Stomach (tissue), 9 donors: Measurements from ENCODE around the gene BCAP31. TPM values are rescaled to one million over a fixed set of nuclear protein-coding genes. Genes with fewer than 3 reads are reported as not detected.
A peak's percentile ranks its signal among the peaks of the same experiment; 100 is the strongest.
"Not testable (repeated sequence)": the region's sequence is repeated elsewhere in the genome, so short reads cannot be mapped to it uniquely, and the experiment has no call there.

Experiments
- DNase-seq, 2 donors: peaks; one replicate each; pipeline versions ENCODE4 v3.0.0 to v3.0.0-alpha.2; 2013 to 2019
- H3K27ac ChIP-seq, 5 donors: fragments of 200-600 bp in 4 of 5; sonication (generic) in 4 of 5; one replicate each; pipeline ENCODE4 v1.5.1; 2013 to 2019; ENCODE audit warnings: mild to moderate bottlenecking in 1 of 5, moderate library complexity in 1 of 5
- H3K27me3 ChIP-seq, 3 donors: fragments of 200-600 bp; sonication (generic); one replicate each; pipeline ENCODE4 v1.5.1; 2017 to 2019; ENCODE audit warnings: mixed run types in 1 of 3
- H3K36me3 ChIP-seq, 4 donors: fragments of 200-600 bp; sonication (generic); 1 replicate in 3 of 4; 2 replicates in 1 of 4; pipeline ENCODE4 v1.5.1; 2016 to 2019
- H3K4me1 ChIP-seq, 4 donors: fragments of 200-600 bp; sonication (generic); one replicate each; pipeline ENCODE4 v1.5.1; 2016 to 2019
- H3K4me3 ChIP-seq, 4 donors: fragments of 200-600 bp; sonication (generic) in 3 of 4; one replicate each; pipeline ENCODE4 v1.5.1; 2016 to 2019; ENCODE audit warnings: mild to moderate bottlenecking in 1 of 4
- H3K9me3 ChIP-seq, 4 donors: fragments of 200-600 bp; sonication (generic); one replicate each; pipeline ENCODE4 v1.5.1; 2016 to 2019
- EP300 ChIP-seq: sonication (generic); formaldehyde crosslinking; IDR thresholded peaks from one replicate; pipeline ENCODE4 v1.6.1; 2017; ENCODE audit warnings: antibody characterized with exemption
- POLR2A ChIP-seq, 4 donors: fragments of 450-650 bp; IDR thresholded peaks; one replicate each; pipeline ENCODE4 v1.6.1; 2016; ENCODE audit warnings: antibody characterized with exemption in 4 of 4, control low read depth in 2 of 4, mild to moderate bottlenecking in 1 of 4, moderate library complexity in 1 of 4
- POLR2AphosphoS5 ChIP-seq, 3 donors: sonication (generic); formaldehyde crosslinking; IDR thresholded peaks; one replicate each; pipeline ENCODE4 v1.6.1; 2016; ENCODE audit warnings: antibody characterized with exemption in 3 of 3
- WGBS, 5 donors: extraction: QIAGEN DNeasy Blood & Tissue Kit in 3 of 5; methylation state at CpG; one replicate each; pipeline versions ENCODE4 v1.1.5 to v1.1.7; 2013 to 2018; 5-methylcytosine and 5-hydroxymethylcytosine counted together
- intact Hi-C: fragments of 100-400 bp; cut with DNase I; formaldehyde crosslinking; loops from one replicate; pipeline ENCODE4 v1.15.1; 2023; ENCODE audit warnings: low total_unique reads
- polyA plus RNA-seq, 3 donors: library from polyadenylated mRNA; stranded (reverse); fragments of 200-250 nt; gene quantifications; one replicate each; pipeline ENCODE4 v1.2.3, GENCODE V29; 2013
- total RNA-seq, 5 donors: library from RNA; depleted of rRNA; stranded (reverse); fragments of >200 nt; gene quantifications; one replicate each; pipeline versions ENCODE4 v1.1.0 to v1.2.3, GENCODE V29; 2014 to 2016
- TF ChIP-seq, protein P1 (sequence below), 7 experiments: fragments of 450-650 bp in 4 of 7; fragments of 200-600 bp in 3 of 7; sonication (generic) in 3 of 7; IDR thresholded peaks; one replicate each; pipeline ENCODE4 v1.5.1; 2016 to 2019; ENCODE audit warnings: antibody characterized with exemption in 7 of 7, control low read depth in 2 of 7, mild to moderate bottlenecking in 1 of 7
- donor health status: healthy with polysubstance abuse.
- donor health status: Bipolar disorder and iron deficiency.
- donor health status: healthy.

Gene BCAP31
- total and polyA plus RNA-seq, 8 donors = 0.58 to 156 (median 82.0) TPM

DNA sequence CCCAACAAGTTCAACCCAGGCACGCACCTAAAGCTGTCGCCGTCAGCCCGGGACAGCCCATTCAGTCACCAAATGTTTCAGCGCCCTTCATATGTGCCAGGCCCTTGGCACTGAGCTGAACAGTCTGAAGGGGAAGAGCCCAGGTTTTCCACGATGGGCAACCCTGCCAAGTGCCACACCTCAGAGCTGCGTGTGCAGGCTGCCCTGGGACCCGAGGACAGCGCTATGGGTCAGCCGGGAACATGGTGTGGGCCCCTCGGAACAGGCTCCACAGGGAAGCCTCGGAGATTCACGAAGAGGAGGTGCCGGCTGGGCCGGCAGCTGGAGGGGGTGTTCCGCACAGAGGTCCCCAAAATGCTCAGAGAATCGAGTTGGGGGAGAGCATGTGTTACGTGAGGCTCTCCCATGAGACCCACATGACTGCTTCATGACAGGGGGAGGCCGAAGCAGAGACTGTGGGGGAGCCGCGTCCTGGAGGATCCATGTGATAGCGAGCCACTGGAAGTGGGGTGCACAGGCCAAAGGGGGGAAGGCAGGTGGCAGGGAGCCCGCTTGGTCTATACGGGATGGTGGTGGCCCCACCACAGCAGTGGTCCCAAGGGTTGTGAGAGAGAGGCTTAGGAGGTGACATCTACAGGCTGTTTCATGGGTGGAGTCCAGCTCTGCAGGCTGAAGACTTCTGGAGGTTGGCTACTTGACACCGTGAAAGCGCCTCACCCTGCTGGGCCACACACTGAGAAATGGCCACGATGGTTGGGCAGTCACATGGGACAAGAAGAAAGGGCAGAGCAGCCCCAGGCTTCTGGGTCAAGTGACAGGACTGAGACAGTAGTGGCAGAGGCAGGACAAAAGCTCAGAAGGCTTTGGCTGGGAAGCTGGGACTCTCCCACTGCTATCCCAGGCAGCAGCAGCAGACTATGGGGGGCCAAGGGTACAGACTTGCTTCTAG is 14.2 kb downstream of the BCAP31 start:
- DNase-seq = no peak
- Histone ChIP-seq H3K4me1 (peaks cover 0 to 18% (median 5%) of the 10 kb centered on the region in 4 donors), H3K9me3 (no peaks in the 10 kb centered on the region), H3K36me3 (peaks cover under 1 to 58% (median 43%) of the 10 kb centered on the region in 4 donors), H3K27me3 (no peaks in the 10 kb centered on the region), H3K27ac (no peak overlapping the region), H3K4me3 (no peak overlapping the region)
- 78 to 87% (median 83%) methylated on average over 16 to 27 of the region's 27 CpGs for WGBS, 5 donors
- TF ChIP-seq POLR2A (IDR thresholded peaks at IDR 0.05) = no peak
- TF ChIP-seq, protein P1, sequence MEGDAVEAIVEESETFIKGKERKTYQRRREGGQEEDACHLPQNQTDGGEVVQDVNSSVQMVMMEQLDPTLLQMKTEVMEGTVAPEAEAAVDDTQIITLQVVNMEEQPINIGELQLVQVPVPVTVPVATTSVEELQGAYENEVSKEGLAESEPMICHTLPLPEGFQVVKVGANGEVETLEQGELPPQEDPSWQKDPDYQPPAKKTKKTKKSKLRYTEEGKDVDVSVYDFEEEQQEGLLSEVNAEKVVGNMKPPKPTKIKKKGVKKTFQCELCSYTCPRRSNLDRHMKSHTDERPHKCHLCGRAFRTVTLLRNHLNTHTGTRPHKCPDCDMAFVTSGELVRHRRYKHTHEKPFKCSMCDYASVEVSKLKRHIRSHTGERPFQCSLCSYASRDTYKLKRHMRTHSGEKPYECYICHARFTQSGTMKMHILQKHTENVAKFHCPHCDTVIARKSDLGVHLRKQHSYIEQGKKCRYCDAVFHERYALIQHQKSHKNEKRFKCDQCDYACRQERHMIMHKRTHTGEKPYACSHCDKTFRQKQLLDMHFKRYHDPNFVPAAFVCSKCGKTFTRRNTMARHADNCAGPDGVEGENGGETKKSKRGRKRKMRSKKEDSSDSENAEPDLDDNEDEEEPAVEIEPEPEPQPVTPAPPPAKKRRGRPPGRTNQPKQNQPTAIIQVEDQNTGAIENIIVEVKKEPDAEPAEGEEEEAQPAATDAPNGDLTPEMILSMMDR (IDR thresholded peaks at IDR 0.05) = no peak
- no peak for TF ChIP-seq POLR2AphosphoS5 (IDR thresholded peaks at IDR 0.05)
- TF ChIP-seq EP300 = no peak
- intact Hi-C loops = no loop called here

GRCh38 chrX:153708415-153708814 is 15.8 kb downstream of the BCAP31 start:
- intact Hi-C loops = no loop called here
- no peaks in the 10 kb centered on the region for H3K9me3 ChIP-seq
- peaks cover 0 to 56% (median 44%) of the 10 kb centered on the region in 4 donors for H3K36me3 ChIP-seq
- peak; percentile 77 to 89 for DNase-seq
- no peaks in the 10 kb centered on the region for H3K27me3 ChIP-seq
- 12 to 28% (median 17%) methylated on average over 8 to 13 of the region's 13 CpGs for WGBS, 5 donors
- TF ChIP-seq, protein P1 (IDR thresholded peaks at IDR 0.05) = peak in 5 of 7 experiments; percentile 38 to 65 (median 59)
- TF ChIP-seq POLR2AphosphoS5 (IDR thresholded peaks at IDR 0.05) (peak in 1 of 3 donors; percentile 46), POLR2A (IDR thresholded peaks at IDR 0.05) (no peak), EP300 (no peak)
- peak overlapping the region in 3 of 5 donors; percentile 7 to 59 (median 29) for H3K27ac ChIP-seq
- peaks cover 4 to 25% (median 11%) of the 10 kb centered on the region in 4 donors for H3K4me1 ChIP-seq
- H3K4me3 ChIP-seq = no peak overlapping the region

GRCh38 chrX:153707406-153707805 is 16.8 kb downstream of the BCAP31 start:
- intact Hi-C loops = no loop called here
- Histone ChIP-seq H3K4me1 (peaks cover 6 to 35% (median 21%) of the 10 kb centered on the region in 4 donors), H3K9me3 (no peaks in the 10 kb centered on the region), H3K27me3 (no peaks in the 10 kb centered on the region), H3K4me3 (no peak overlapping the region), H3K27ac (no peak overlapping the region), H3K36me3 (peaks cover 0 to 56% (median 43%) of the 10 kb centered on the region in 4 donors)
- TF ChIP-seq POLR2A (IDR thresholded peaks at IDR 0.05) (no peak), EP300 (no peak), POLR2AphosphoS5 (IDR thresholded peaks at IDR 0.05) (no peak)
- TF ChIP-seq, protein P1 (IDR thresholded peaks at IDR 0.05) = no peak
- 86 to 98% (median 94%) methylated on average over 6 of the region's 6 CpGs for WGBS, 5 donors
- DNase-seq = no peak

GRCh38 chrX:153706799-153707198 is 17.4 kb downstream of the BCAP31 start:
- Histone ChIP-seq H3K27ac (no peak overlapping the region), H3K4me1 (peaks cover 6 to 35% (median 23%) of the 10 kb centered on the region in 4 donors), H3K36me3 (peaks cover 0 to 61% (median 48%) of the 10 kb centered on the region in 4 donors), H3K9me3 (no peaks in the 10 kb centered on the region), H3K4me3 (no peak overlapping the region), H3K27me3 (no peaks in the 10 kb centered on the region)
- no peak for DNase-seq
- WGBS, 5 donors = 71 to 93% (median 83%) methylated on average over 8 to 9 of the region's 9 CpGs
- intact Hi-C loops = no loop called here
- TF ChIP-seq, protein P1 (IDR thresholded peaks at IDR 0.05) = no peak
- TF ChIP-seq EP300 (no peak), POLR2A (IDR thresholded peaks at IDR 0.05) (no peak), POLR2AphosphoS5 (IDR thresholded peaks at IDR 0.05) (no peak)

DNA sequence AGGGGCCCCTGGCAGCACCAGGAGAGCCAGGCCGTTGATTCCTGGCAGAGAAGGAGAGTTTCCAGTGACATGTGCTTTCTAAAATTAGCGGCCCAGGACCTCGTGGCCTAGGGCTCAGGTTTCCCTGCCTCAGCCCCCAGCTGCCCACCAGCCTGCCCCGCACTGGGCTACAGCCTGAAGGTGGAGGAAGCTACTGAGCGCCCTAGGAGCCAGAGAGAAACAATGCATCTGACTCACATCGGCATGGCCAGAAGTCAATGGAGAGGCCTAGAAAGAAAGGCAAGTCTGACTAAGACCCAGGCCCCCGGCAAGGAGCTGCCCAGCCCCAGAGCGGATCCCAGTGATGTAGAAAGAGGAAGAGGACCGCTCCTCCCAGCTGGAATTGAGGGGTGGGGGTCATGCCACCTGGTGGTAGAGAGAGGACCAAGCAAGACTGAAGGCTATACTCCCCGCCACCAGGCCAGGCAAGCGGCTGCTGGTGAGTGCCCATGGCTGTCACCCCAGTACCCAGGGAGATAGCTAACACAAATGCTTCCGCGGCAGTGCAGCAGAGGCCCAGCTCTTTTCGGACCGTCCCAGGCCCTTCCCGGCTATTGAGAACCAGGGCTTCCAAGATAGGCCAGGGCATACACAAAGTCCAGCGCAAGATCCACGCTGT is 18.7 kb downstream of the BCAP31 start:
- peak overlapping the region in 1 of 5 donors; percentile 29 for H3K27ac ChIP-seq
- H3K9me3 ChIP-seq, intact Hi-C loops, H3K27me3 ChIP-seq, DNase-seq, H3K4me3 ChIP-seq: not testable (repeated sequence)
- H3K36me3 ChIP-seq = peaks cover 0 to 64% (median 55%) of the 10 kb centered on the region in 4 donors
- H3K4me1 ChIP-seq = peaks cover 6 to 40% (median 24%) of the 10 kb centered on the region in 4 donors
- 66 to 86% (median 84%) methylated on average over 8 to 18 of the region's 18 CpGs for WGBS, 5 donors

DNA sequence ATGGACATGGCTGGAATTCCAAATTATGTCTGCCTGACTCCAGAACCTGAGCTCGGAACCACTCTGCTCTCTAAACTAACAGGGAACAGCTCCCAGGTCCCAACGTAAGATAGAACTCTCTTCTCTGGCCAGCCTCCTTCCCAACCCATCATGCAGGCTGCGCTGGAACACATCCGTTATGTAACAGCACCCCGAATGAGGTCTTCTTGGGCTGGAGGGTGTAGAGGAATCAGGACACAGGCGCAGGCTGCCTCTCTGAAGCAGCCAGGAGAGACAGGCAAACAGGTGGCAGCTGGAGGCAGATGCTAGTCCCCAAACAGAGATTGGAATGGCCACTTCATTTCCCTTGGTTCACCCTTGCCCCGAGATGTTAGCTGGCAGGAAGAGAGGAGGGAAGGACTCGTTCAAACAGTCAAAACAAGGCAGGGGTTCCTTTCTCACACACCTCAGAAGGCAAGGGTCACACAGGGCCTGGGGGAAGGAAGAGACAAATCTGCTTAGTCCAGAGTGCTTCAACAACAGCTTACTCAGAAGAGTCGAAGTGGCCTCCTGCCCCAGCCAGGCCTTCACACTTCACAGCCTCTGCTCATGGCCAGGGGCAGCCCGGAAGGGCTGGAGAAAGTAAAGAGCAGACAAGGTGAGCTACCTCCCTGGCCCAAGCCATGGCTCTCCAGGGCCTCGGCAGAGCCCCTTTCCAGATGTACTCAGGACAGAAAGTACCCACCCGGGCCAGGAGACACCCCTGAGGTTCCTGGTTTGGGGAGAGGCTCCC is 19.4 kb downstream of the BCAP31 start:
- H3K4me3 ChIP-seq, H3K27me3 ChIP-seq, DNase-seq, H3K9me3 ChIP-seq, intact Hi-C loops: not testable (repeated sequence)
- Histone ChIP-seq H3K27ac (peak overlapping the region in 1 of 5 donors; percentile 29), H3K4me1 (peaks cover 6 to 46% (median 28%) of the 10 kb centered on the region in 4 donors), H3K36me3 (peaks cover 0 to 60% (median 51%) of the 10 kb centered on the region in 4 donors)
- 67 to 84% (median 74%) methylated on average over 8 to 11 of the region's 12 CpGs for WGBS, 5 donors
